Upper lobe of left lung (tissue), 6 donors: Measurements from ENCODE around the gene PRR30. TPM values are rescaled to one million over a fixed set of nuclear protein-coding genes. Genes with fewer than 3 reads are reported as not detected.

Source experiments
- ATAC-seq, 2 donors: fragments of 200-7000 bp; cut with Tn5 transposase; one replicate each; pipeline ENCODE4 v1.9.1; 2022; ENCODE audit warnings: mild to moderate bottlenecking in 2 of 2, moderate library complexity in 2 of 2; ENCODE audit not compliant: low FRiP score in 2 of 2
- DNase-seq, 2 donors: peaks; one replicate each; pipeline ENCODE4 v3.0.0-alpha.2; 2019 to 2020
- H3K27ac ChIP-seq, 4 donors: fragments of 200-600 bp; sonication (generic); one replicate each; pipeline ENCODE4 v1.5.1; 2016 to 2019
- H3K27me3 ChIP-seq, 4 donors: fragments of 200-600 bp; sonication (generic); one replicate each; pipeline ENCODE4 v1.5.1; 2017 to 2019
- H3K36me3 ChIP-seq, 4 donors: fragments of 200-600 bp; sonication (generic); one replicate each; pipeline ENCODE4 v1.5.1; 2016 to 2019
- H3K4me1 ChIP-seq, 4 donors: fragments of 200-600 bp; sonication (generic); one replicate each; pipeline ENCODE4 v1.5.1; 2018 to 2019
- H3K4me3 ChIP-seq, 4 donors: fragments of 200-600 bp; sonication (generic); one replicate each; pipeline ENCODE4 v1.5.1; 2017 to 2019; ENCODE audit warnings: mild to moderate bottlenecking in 2 of 4, moderate library complexity in 1 of 4
- H3K9me3 ChIP-seq, 4 donors: fragments of 200-600 bp; sonication (generic); one replicate each; pipeline ENCODE4 v1.5.1; 2018 to 2019
- CTCF ChIP-seq, 6 experiments: fragments of 450-650 bp in 4 of 6; fragments of 200-600 bp in 2 of 6; sonication (generic) in 2 of 6; IDR thresholded peaks; one replicate each; pipeline ENCODE4 v1.5.1; 2016 to 2019; ENCODE audit warnings: antibody characterized with exemption in 6 of 6
- EP300 ChIP-seq, 4 donors: sonication (generic); formaldehyde crosslinking; IDR thresholded peaks; one replicate each; pipeline ENCODE4 v1.5.1; 2017; ENCODE audit warnings: antibody characterized with exemption in 4 of 4, control low read depth in 2 of 4
- POLR2A ChIP-seq, 4 donors: fragments of 450-650 bp; IDR thresholded peaks; one replicate each; pipeline ENCODE4 v1.5.1; 2016 to 2017; ENCODE audit warnings: antibody characterized with exemption in 4 of 4, mild to moderate bottlenecking in 2 of 4
- POLR2AphosphoS5 ChIP-seq, 2 donors: sonication (generic); formaldehyde crosslinking; IDR thresholded peaks; one replicate each; pipeline ENCODE4 v1.5.1; 2017; ENCODE audit warnings: antibody characterized with exemption in 2 of 2
- WGBS, 2 donors: methylation state at CpG; one replicate each; pipeline ENCODE4 v1.1.5; 2017 to 2018; 5-methylcytosine and 5-hydroxymethylcytosine counted together
- total RNA-seq, 6 donors: library from RNA; depleted of rRNA in 4 of 6; stranded (reverse); fragments of >200 nt in 4 of 6; gene quantifications; one replicate each; pipeline versions ENCODE4 v1.1.0 to v1.2.1, GENCODE V29; 2016 to 2021
- donor health status: DM: no; HTN: no; CAD: no; lungs with moderate emphysema.
- donor health status: DM: no; HTN: yes; CAD: no; lungs with severe emphysema.

The PRR30 gene
- total RNA-seq, 6 donors from 2014 or later: not detected

GRCh38 chr2:27162151-27163121 lies 23.2 kb upstream of the PRR30 start:
- no peak for TF ChIP-seq CTCF (IDR thresholded peaks at IDR 0.05)
- no peak for TF ChIP-seq POLR2A (IDR thresholded peaks at IDR 0.05)
- TF ChIP-seq POLR2AphosphoS5 (IDR thresholded peaks at IDR 0.05): no peak
- TF ChIP-seq EP300 (IDR thresholded peaks at IDR 0.05): no peak
- DNase-seq: no peak
- Histone ChIP-seq H3K27me3 (no peaks in the 10 kb centered on the region), H3K9me3 (no peaks in the 10 kb centered on the region), H3K4me1 (no peaks in the 10 kb centered on the region), H3K4me3 (no peak overlapping the region), H3K36me3 (no peaks in the 10 kb centered on the region), H3K27ac (no peak overlapping the region)
- 84 to 88% methylated on average over 11 to 15 of the region's 15 CpGs for WGBS, 2 donors
- no peak for ATAC-seq

GRCh38 chr2:27160191-27160590 lies 21.0 kb upstream of the PRR30 start:
- DNase-seq: no peak
- 78 to 83% methylated on average over 9 of the region's 9 CpGs for WGBS, 2 donors
- no peaks in the 10 kb centered on the region for H3K27me3 ChIP-seq
- H3K4me3 ChIP-seq: no peak overlapping the region
- no peak for ATAC-seq
- H3K4me1 ChIP-seq: no peaks in the 10 kb centered on the region
- H3K36me3 ChIP-seq: no peaks in the 10 kb centered on the region
- TF ChIP-seq POLR2A (IDR thresholded peaks at IDR 0.05): no peak
- no peak for TF ChIP-seq POLR2AphosphoS5 (IDR thresholded peaks at IDR 0.05)
- TF ChIP-seq EP300 (IDR thresholded peaks at IDR 0.05): no peak
- no peak for TF ChIP-seq CTCF (IDR thresholded peaks at IDR 0.05)
- no peaks in the 10 kb centered on the region for H3K9me3 ChIP-seq
- no peak overlapping the region for H3K27ac ChIP-seq

DNA sequence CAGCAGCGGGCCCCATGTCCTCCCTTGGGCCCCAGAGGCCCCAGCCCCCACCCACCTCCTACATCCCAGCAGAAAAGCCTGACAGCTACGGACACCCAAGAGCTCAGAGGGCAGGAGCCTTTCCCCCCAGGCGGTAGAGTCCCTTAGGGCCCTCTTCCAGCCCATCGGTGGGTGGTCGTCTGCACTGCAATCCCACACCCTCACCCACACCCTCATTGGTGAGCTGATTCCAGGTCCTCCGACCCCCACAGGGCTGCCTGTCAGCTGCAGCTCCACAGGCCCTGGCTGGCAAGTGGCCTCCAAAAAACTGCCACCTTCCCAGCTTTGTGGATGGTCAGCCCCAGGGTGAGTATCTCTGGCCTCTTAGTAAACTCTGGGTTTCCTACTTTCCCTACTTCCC lies 20.1 kb upstream of the PRR30 start:
- Histone ChIP-seq H3K27me3 (no peaks in the 10 kb centered on the region), H3K36me3 (no peaks in the 10 kb centered on the region), H3K4me3 (no peak overlapping the region), H3K4me1 (no peaks in the 10 kb centered on the region), H3K9me3 (no peaks in the 10 kb centered on the region), H3K27ac (no peak overlapping the region)
- DNase-seq (no peak), ATAC-seq (no peak)
- 83% methylated on average over 6 of the region's 6 CpGs; no CpG with 5 or more reads in 1 of the 2 donors for WGBS, 2 donors
- TF ChIP-seq POLR2A (IDR thresholded peaks at IDR 0.05): no peak
- no peak for TF ChIP-seq CTCF (IDR thresholded peaks at IDR 0.05)
- no peak for TF ChIP-seq POLR2AphosphoS5 (IDR thresholded peaks at IDR 0.05)
- no peak for TF ChIP-seq EP300 (IDR thresholded peaks at IDR 0.05)

- H3K4me1 ChIP-seq: no peaks in the 10 kb centered on the region
- no peak for ATAC-seq
- H3K4me3 ChIP-seq: no peak overlapping the region
- H3K27ac ChIP-seq: no peak overlapping the region
- no peak for TF ChIP-seq POLR2AphosphoS5 (IDR thresholded peaks at IDR 0.05)
- TF ChIP-seq CTCF (IDR thresholded peaks at IDR 0.05): no peak
- no peak for TF ChIP-seq EP300 (IDR thresholded peaks at IDR 0.05)
- TF ChIP-seq POLR2A (IDR thresholded peaks at IDR 0.05): no peak
- WGBS, 2 donors: 43 to 78% methylated on average over 1 to 6 of the region's 6 CpGs
- H3K36me3 ChIP-seq: no peaks in the 10 kb centered on the region
- H3K27me3 ChIP-seq: no peaks in the 10 kb centered on the region
- no peaks in the 10 kb centered on the region for H3K9me3 ChIP-seq
- DNase-seq: no peak
Observed at GRCh38 chr2:27158468-27158867, 19.3 kb upstream of the PRR30 start.
